ENCODE measurements around the gene BLTP3B.

DNA sequence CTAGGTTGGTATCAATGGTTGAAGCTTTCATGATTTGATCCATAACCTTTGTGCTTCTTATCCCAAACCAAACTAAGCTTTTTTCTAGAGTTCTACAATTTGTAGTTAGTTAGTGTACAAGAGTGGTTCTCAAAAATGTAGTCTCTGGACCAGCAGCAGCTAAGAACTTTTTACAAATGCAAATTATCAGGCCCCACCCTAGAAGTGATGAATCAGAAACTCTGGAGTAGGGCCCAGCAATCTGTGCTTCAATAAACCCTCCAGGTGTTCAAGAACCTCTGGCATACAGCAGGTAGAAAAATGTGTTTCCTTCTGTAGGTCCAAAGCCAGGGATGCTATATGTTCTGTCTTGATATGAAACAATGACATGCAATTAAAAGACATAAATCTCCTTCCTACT is 31.8 kb upstream of the BLTP3B start:
- TF ChIP-seq, protein P1, sequence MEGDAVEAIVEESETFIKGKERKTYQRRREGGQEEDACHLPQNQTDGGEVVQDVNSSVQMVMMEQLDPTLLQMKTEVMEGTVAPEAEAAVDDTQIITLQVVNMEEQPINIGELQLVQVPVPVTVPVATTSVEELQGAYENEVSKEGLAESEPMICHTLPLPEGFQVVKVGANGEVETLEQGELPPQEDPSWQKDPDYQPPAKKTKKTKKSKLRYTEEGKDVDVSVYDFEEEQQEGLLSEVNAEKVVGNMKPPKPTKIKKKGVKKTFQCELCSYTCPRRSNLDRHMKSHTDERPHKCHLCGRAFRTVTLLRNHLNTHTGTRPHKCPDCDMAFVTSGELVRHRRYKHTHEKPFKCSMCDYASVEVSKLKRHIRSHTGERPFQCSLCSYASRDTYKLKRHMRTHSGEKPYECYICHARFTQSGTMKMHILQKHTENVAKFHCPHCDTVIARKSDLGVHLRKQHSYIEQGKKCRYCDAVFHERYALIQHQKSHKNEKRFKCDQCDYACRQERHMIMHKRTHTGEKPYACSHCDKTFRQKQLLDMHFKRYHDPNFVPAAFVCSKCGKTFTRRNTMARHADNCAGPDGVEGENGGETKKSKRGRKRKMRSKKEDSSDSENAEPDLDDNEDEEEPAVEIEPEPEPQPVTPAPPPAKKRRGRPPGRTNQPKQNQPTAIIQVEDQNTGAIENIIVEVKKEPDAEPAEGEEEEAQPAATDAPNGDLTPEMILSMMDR (conservative IDR thresholded peaks at IDR 0.05): no peak
- no peak for TF ChIP-seq EZH2 (IDR thresholded peaks at IDR 0.05; ENCODE audit: low read depth)
